Neuronal stem cell (in vitro differentiated cells): Measurements from ENCODE around the gene BBS9.

Experiments used
- DNase-seq: peaks from one replicate; pipeline ENCODE4 v3.0.0-alpha.2; 2013; ENCODE audit warnings: low spot score
- H2AFZ ChIP-seq: one replicate; pipeline ENCODE4 v1.6.1; 2013; ENCODE audit warnings: mild to moderate bottlenecking, low read length, inconsistent platforms
- H2AK5ac ChIP-seq: 2 replicates; pipeline ENCODE4 v1.6.1; 2013; ENCODE audit warnings: low read depth, mild to moderate bottlenecking, inconsistent platforms, low read length, moderate library complexity, mixed read lengths
- H2BK120ac ChIP-seq: 2 replicates; pipeline ENCODE4 v1.6.1; 2013; ENCODE audit warnings: low read depth, mild to moderate bottlenecking, inconsistent platforms, low read length, moderate library complexity, mixed read lengths
- H2BK12ac ChIP-seq: one replicate; pipeline ENCODE4 v1.6.1; 2013; ENCODE audit warnings: low read length, inconsistent platforms
- H2BK15ac ChIP-seq: 2 replicates; pipeline ENCODE4 v1.6.1; 2013; ENCODE audit warnings: mild to moderate bottlenecking, low read length, inconsistent platforms, mixed read lengths
- H2BK5ac ChIP-seq: one replicate; pipeline ENCODE4 v1.6.1; 2013; ENCODE audit warnings: inconsistent platforms, mild to moderate bottlenecking, low read length, moderate library complexity
- H3K14ac ChIP-seq: one replicate; pipeline ENCODE4 v1.6.1; 2013; ENCODE audit warnings: low read length, inconsistent platforms
- H3K18ac ChIP-seq: 2 replicates; pipeline ENCODE4 v1.6.1; 2013; ENCODE audit warnings: low read length, inconsistent platforms
- H3K23ac ChIP-seq: 2 replicates; pipeline ENCODE4 v1.6.1; 2013; ENCODE audit warnings: low read depth, mild to moderate bottlenecking, mixed read lengths, low read length, inconsistent platforms; ENCODE audit not compliant: poor library complexity
- H3K27ac ChIP-seq: replicated peaks from 3 replicates; pipeline ENCODE4 v1.5.1; 2013; ENCODE audit warnings: low read length, inconsistent platforms
- H3K27me3 ChIP-seq, 3 experiments: 2 replicates each; pipeline ENCODE4 v1.6.1; 2013; ENCODE audit warnings: low read length in 3 of 3, mild to moderate bottlenecking in 2 of 3, inconsistent platforms in 1 of 3, low read depth in 1 of 3, mixed read lengths in 1 of 3, moderate library complexity in 1 of 3; ENCODE audit not compliant: control insufficient read depth in 3 of 3, insufficient read depth in 3 of 3
- H3K36me3 ChIP-seq, 2 donors: replicated peaks in 1 of 2; 2 replicates each; pipeline ENCODE4 v1.6.1; 2013; ENCODE audit warnings: low read length in 2 of 2; ENCODE audit not compliant: control insufficient read depth in 2 of 2, insufficient read depth in 2 of 2
- H3K4ac ChIP-seq: 2 replicates; pipeline ENCODE4 v1.6.1; 2013; ENCODE audit warnings: inconsistent platforms, mild to moderate bottlenecking, low read length, moderate library complexity
- H3K4me1 ChIP-seq, 2 donors: 1 replicate in 1 of 2; 2 replicates in 1 of 2; pipeline ENCODE4 v1.6.1; 2013; ENCODE audit warnings: low read length in 2 of 2, low read depth in 1 of 2; ENCODE audit not compliant: control insufficient read depth in 2 of 2, insufficient read depth in 1 of 2
- H3K4me2 ChIP-seq: one replicate; pipeline ENCODE4 v1.6.1; 2013; ENCODE audit warnings: mild to moderate bottlenecking, low read length, inconsistent platforms; ENCODE audit not compliant: insufficient read depth, poor library complexity, severe bottlenecking
- H3K4me3 ChIP-seq, 2 donors: 2 replicates each; pipeline ENCODE4 v1.5.1; 2013; ENCODE audit warnings: low read length in 2 of 2, mild to moderate bottlenecking in 2 of 2, inconsistent platforms in 1 of 2, moderate library complexity in 1 of 2
- H3K79me1 ChIP-seq: one replicate; pipeline ENCODE4 v1.6.1; 2013; ENCODE audit warnings: low read depth, mild to moderate bottlenecking, inconsistent platforms, low read length, moderate library complexity
- H3K9ac ChIP-seq: one replicate; pipeline ENCODE4 v1.6.1; 2013; ENCODE audit warnings: mild to moderate bottlenecking, low read depth, low read length, inconsistent platforms; ENCODE audit not compliant: poor library complexity
- H3K9me3 ChIP-seq, 2 donors: replicated peaks in 1 of 2; 2 replicates each; pipeline versions ENCODE3 to v1.6.1; 2013; ENCODE audit warnings: low read length in 2 of 2, mild to moderate bottlenecking in 2 of 2, inconsistent platforms in 1 of 2, low read depth in 1 of 2, mixed read lengths in 1 of 2, moderate library complexity in 1 of 2; ENCODE audit not compliant: control insufficient read depth in 2 of 2, insufficient read depth in 1 of 2
- H4K8ac ChIP-seq: one replicate; pipeline ENCODE4 v1.6.1; 2013; ENCODE audit warnings: low read depth, mild to moderate bottlenecking, inconsistent platforms, low read length, moderate library complexity
- H4K91ac ChIP-seq: one replicate; pipeline ENCODE4 v1.6.1; 2013; ENCODE audit warnings: low read length, low read depth, mild to moderate bottlenecking, inconsistent platforms; ENCODE audit not compliant: poor library complexity
- WGBS, 2 donors: extraction: QIAGEN DNeasy Blood & Tissue Kit; methylation state at CpG; one replicate each; pipeline ENCODE4 v1.1.7; 2013; ENCODE audit warnings: missing lambda C conversion rate in 2 of 2, mixed read lengths in 1 of 2; ENCODE audit not compliant: insufficient read length in 2 of 2, insufficient replicate concordance in 1 of 2; ENCODE audit errors: extremely low coverage in 2 of 2; 5-methylcytosine and 5-hydroxymethylcytosine counted together

BBS9 gene

DNA sequence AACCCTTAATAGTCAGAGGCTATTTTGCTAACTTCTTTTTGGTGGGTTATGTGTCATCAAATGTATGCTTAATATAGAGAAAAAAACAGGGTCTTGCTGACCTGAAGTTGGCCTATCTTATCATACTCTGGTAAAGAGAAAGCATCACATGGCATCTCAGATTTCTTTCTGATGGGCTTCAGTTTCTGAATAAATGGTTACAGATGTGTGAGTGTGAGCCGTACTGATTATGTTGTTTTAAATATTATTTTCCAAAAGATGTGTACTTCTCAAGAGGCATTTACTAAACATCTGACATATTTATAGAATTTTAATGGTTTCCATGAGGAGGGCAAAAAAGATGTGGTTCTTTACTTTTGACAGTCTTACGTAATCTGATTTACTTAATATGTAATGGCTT lies 28.4 kb downstream of the BBS9 start:
- Histone ChIP-seq H2BK12ac (no peak overlapping the region), H4K91ac (no peak overlapping the region), H3K27ac (no peak overlapping the region), H3K14ac (no peak overlapping the region), H2AK5ac (no peak overlapping the region), H3K9ac (no peak overlapping the region), H3K79me1 (no peaks in the 10 kb centered on the region), H2BK15ac (no peak overlapping the region), H4K8ac (no peak overlapping the region), H2BK5ac (no peak overlapping the region), H3K4me3 (no peak overlapping the region), H2BK120ac (no peak overlapping the region), H3K23ac (no peak overlapping the region), H3K4me2 (no peak overlapping the region), H3K9me3 (no peaks in the 10 kb centered on the region), H3K4ac (no peak overlapping the region), H3K4me1 (peaks cover 0 to 4% of the 10 kb centered on the region in 2 donors), H2AFZ (no peak overlapping the region), H3K18ac (no peak overlapping the region), H3K36me3 (no peaks in the 10 kb centered on the region), H3K27me3 (no peaks in the 10 kb centered on the region)
- DNase-seq = no peak
- no CpG with 5 or more reads among the region's 2 CpGs for WGBS, 2 donors

DNA sequence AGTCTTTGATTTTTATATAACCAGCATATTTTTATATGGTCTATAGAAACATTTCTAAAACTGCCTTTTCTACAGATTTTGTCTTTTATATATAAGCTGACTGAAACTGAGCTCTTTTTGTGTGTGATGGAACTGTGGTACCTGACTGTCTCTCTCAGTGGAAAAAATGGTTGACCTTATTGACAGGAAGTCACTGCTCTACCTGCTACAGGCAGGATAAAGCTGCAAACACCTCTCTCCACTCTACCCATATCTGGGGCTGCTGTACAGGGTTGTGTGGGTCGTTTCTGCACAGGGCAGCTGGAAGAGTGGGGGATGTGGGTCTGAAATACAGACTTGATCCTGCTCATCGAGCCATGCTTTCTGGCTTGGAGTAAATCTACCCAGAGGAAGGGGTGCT lies 48.5 kb downstream of the BBS9 start:
- Histone ChIP-seq H3K4me1 (no peaks in the 10 kb centered on the region), H2BK5ac (no peak overlapping the region), H2BK120ac (no peak overlapping the region), H2AFZ (no peak overlapping the region), H3K23ac (no peak overlapping the region), H3K79me1 (peaks cover 2% of the 10 kb centered on the region), H3K9me3 (peaks cover 7 to 9% of the 10 kb centered on the region in 2 donors), H3K27me3 (no peaks in the 10 kb centered on the region), H3K18ac (no peak overlapping the region), H3K4me2 (no peak overlapping the region), H3K36me3 (peaks cover 0 to 4% of the 10 kb centered on the region in 2 donors), H4K91ac (no peak overlapping the region), H3K14ac (no peak overlapping the region), H2BK15ac (no peak overlapping the region), H2AK5ac (no peak overlapping the region), H2BK12ac (no peak overlapping the region), H4K8ac (no peak overlapping the region), H3K4me3 (no peak overlapping the region), H3K27ac (no peak overlapping the region), H3K4ac (no peak overlapping the region), H3K9ac (no peak overlapping the region)
- WGBS, 2 donors = no CpG with 5 or more reads among the region's 2 CpGs
- DNase-seq = no peak

DNA sequence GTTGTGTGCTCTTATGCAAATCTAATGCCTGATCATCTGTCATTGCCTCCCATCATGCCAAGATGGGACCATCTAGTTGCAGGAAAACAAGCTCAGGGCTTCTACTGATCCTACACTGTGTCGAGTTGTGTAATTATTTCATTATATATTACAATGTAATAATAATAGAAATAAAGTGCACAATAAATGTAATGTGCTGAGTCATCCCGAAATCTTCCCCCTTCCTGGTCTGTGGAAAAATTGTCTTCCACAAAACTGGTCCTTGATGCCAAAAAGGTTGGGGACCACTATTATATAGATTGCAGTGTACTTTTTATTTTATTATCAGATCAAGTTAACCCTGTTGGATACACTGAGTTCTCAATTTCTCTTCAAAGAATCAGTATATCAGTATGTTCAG lies 50.2 kb downstream of the BBS9 start:
- Histone ChIP-seq H2BK5ac (no peak overlapping the region), H2BK15ac (no peak overlapping the region), H2AK5ac (no peak overlapping the region), H2BK12ac (no peak overlapping the region), H3K18ac (no peak overlapping the region), H3K9me3 (peaks cover 3 to 9% of the 10 kb centered on the region in 2 donors), H3K27ac (no peak overlapping the region), H4K8ac (no peak overlapping the region), H3K4ac (no peak overlapping the region), H3K14ac (no peak overlapping the region), H4K91ac (no peak overlapping the region), H2BK120ac (no peak overlapping the region), H3K23ac (no peak overlapping the region), H3K4me1 (no peaks in the 10 kb centered on the region), H3K4me2 (no peak overlapping the region), H3K27me3 (no peaks in the 10 kb centered on the region), H3K9ac (no peak overlapping the region), H2AFZ (no peak overlapping the region), H3K4me3 (no peak overlapping the region), H3K79me1 (peaks cover 2% of the 10 kb centered on the region), H3K36me3 (peaks cover 0 to 4% of the 10 kb centered on the region in 2 donors)
- no CpG with 5 or more reads among the region's 2 CpGs for WGBS, 2 donors
- DNase-seq = no peak

DNA sequence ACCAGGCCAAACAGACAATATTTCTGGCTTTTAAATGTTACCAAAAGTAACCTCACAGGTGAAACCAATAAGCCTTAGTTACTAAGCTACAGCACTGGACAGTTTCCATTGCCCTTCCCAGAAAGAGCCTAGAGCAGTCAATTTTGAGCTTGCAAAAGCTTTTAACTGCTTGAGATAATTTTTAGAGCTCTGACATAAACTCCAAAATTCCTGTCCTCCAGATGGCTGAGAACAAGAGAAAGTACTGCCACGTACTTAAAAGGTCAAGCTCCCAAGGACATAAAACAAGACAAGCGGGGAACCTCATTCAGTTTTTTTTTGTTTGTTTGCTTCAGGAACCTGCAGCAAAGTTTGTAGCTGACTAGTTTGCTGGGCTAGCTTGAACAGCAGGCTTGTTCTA lies 54.1 kb downstream of the BBS9 start:
- H3K36me3 ChIP-seq = peaks cover 0 to 4% of the 10 kb centered on the region in 2 donors
- H3K14ac ChIP-seq = no peak overlapping the region
- no peak overlapping the region for H3K18ac ChIP-seq
- peaks cover 3 to 7% of the 10 kb centered on the region in 2 donors for H3K9me3 ChIP-seq
- H3K4me1 ChIP-seq = no peaks in the 10 kb centered on the region
- no peak overlapping the region for H3K4ac ChIP-seq
- H2BK120ac ChIP-seq = no peak overlapping the region
- no peak overlapping the region for H4K91ac ChIP-seq
- H3K23ac ChIP-seq = no peak overlapping the region
- no CpG with 5 or more reads among the region's 2 CpGs for WGBS, 2 donors
- no peak overlapping the region for H3K27ac ChIP-seq
- no peak overlapping the region for H3K4me2 ChIP-seq
- no peak overlapping the region for H3K9ac ChIP-seq
- H3K4me3 ChIP-seq = no peak overlapping the region
- no peak overlapping the region for H2AFZ ChIP-seq
- H2AK5ac ChIP-seq = no peak overlapping the region
- H2BK12ac ChIP-seq = no peak overlapping the region
- no peak overlapping the region for H2BK5ac ChIP-seq
- no peaks in the 10 kb centered on the region for H3K27me3 ChIP-seq
- no peak overlapping the region for H4K8ac ChIP-seq
- DNase-seq = no peak
- peaks cover 2% of the 10 kb centered on the region for H3K79me1 ChIP-seq
- H2BK15ac ChIP-seq = no peak overlapping the region
